HG03108 (cell line): Measurements from ENCODE around the gene SFI1.
A peak's percentile ranks its signal among the peaks of the same experiment; 100 is the strongest.
"Not testable (repeated sequence)": the region's sequence is repeated elsewhere in the genome, so short reads cannot be mapped to it uniquely, and the experiment has no call there.

Experiments
- ATAC-seq: cut with Tn5 transposase; IDR thresholded peaks from one replicate; pipeline ENCODE4 v1.9.1; 2021; ENCODE audit warnings: moderate library complexity; ENCODE audit not compliant: unreplicated experiment

The SFI1 gene

GRCh38 chr22:31491218-31491962, 4.9 kb upstream of the SFI1 start:
- ATAC-seq: no peak

- no peak for ATAC-seq
These were observed 4.2 kb upstream of the SFI1 start for GRCh38 chr22:31492151-31492550.

- ATAC-seq: not testable (repeated sequence)
These were observed 3.0 kb upstream of the SFI1 start for GRCh38 chr22:31493355-31493754.

GRCh38 chr22:31495343-31495742, 993 bp upstream of the SFI1 start:
- no peak for ATAC-seq

GRCh38 chr22:31496735-31497146, 405 bp downstream of the SFI1 start:
- peak; percentile 16 for ATAC-seq

- no peak for ATAC-seq
These were observed 1.0 kb downstream of the SFI1 start for GRCh38 chr22:31497148-31497938.

- no peak for ATAC-seq
These were observed 5.4 kb downstream of the SFI1 start for GRCh38 chr22:31501738-31502137.

- ATAC-seq: no peak
These were observed 7.1 kb downstream of the SFI1 start for GRCh38 chr22:31503211-31503964.

- no peak for ATAC-seq
These were observed 7.9 kb downstream of the SFI1 start for GRCh38 chr22:31504282-31504681.

- not testable (repeated sequence) for ATAC-seq
These were observed 11.2 kb downstream of the SFI1 start for GRCh38 chr22:31507517-31507916.

- no peak for ATAC-seq
These were observed 12.2 kb downstream of the SFI1 start for GRCh38 chr22:31508536-31508935.

GRCh38 chr22:31509061-31509762, 12.9 kb downstream of the SFI1 start:
- ATAC-seq: no peak

- ATAC-seq: no peak
These were observed 23.7 kb downstream of the SFI1 start for GRCh38 chr22:31520051-31520450.

- not testable (repeated sequence) for ATAC-seq
These were observed 27.8 kb downstream of the SFI1 start for GRCh38 chr22:31524132-31524531.

GRCh38 chr22:31526270-31526669, 29.9 kb downstream of the SFI1 start:
- ATAC-seq: no peak

GRCh38 chr22:31530823-31531195, 34.5 kb downstream of the SFI1 start:
- ATAC-seq: no peak

- ATAC-seq: no peak
These were observed 35.7 kb downstream of the SFI1 start for GRCh38 chr22:31532060-31532459.

GRCh38 chr22:31533374-31533773, 37.0 kb downstream of the SFI1 start:
- no peak for ATAC-seq

GRCh38 chr22:31537019-31537535, 40.7 kb downstream of the SFI1 start:
- ATAC-seq: no peak

GRCh38 chr22:31538815-31539214, 42.5 kb downstream of the SFI1 start:
- no peak for ATAC-seq

- ATAC-seq: not testable (repeated sequence)
These were observed 43.8 kb downstream of the SFI1 start for GRCh38 chr22:31540166-31540565.
